Activated T-cell treated with anti-CD3 and anti-CD28 coated beads, Interleukin-2, amount 50 U/mL, for 24 hours (primary cell): ENCODE results near the gene BRF1.

Source experiments
- DNase-seq: peaks from one replicate; pipeline ENCODE4 v3.0.0-alpha.2; 2020
- H3K27ac Mint-ChIP-seq: 2 replicates; pipeline ENCODE4 v1.8.0; 2020; ENCODE audit warnings: mild to moderate bottlenecking, mixed read lengths
- H3K27me3 Mint-ChIP-seq: 2 replicates; pipeline ENCODE4 v1.8.0; 2020; ENCODE audit warnings: mixed read lengths
- H3K36me3 Mint-ChIP-seq: 2 replicates; pipeline ENCODE4 v1.8.0; 2020; ENCODE audit warnings: low read depth, mixed read lengths
- H3K4me1 Mint-ChIP-seq: 2 replicates; pipeline ENCODE4 v1.8.0; 2020; ENCODE audit warnings: low read depth, mixed read lengths
- H3K4me3 Mint-ChIP-seq: 2 replicates; pipeline ENCODE4 v1.8.0; 2020; ENCODE audit warnings: mild to moderate bottlenecking, moderate library complexity, mixed read lengths
- H3K9me3 Mint-ChIP-seq: 2 replicates; pipeline ENCODE4 v1.8.0; 2020; ENCODE audit warnings: mixed read lengths

BRF1 gene

GRCh38 chr14:105217774-105218173 is 83.0 kb downstream of the BRF1 start:
- peaks cover 67% of the 10 kb centered on the region for H3K36me3 Mint-ChIP-seq
- no peak overlapping the region for H3K4me3 Mint-ChIP-seq
- no peaks in the 10 kb centered on the region for H3K4me1 Mint-ChIP-seq
- H3K9me3 Mint-ChIP-seq: no peaks in the 10 kb centered on the region
- no peak overlapping the region for H3K27ac Mint-ChIP-seq
- DNase-seq: no peak
- H3K27me3 Mint-ChIP-seq: no peaks in the 10 kb centered on the region

- H3K27me3 Mint-ChIP-seq: no peaks in the 10 kb centered on the region
- peaks cover 64% of the 10 kb centered on the region for H3K36me3 Mint-ChIP-seq
- H3K4me1 Mint-ChIP-seq: no peaks in the 10 kb centered on the region
- H3K27ac Mint-ChIP-seq: no peak overlapping the region
- H3K4me3 Mint-ChIP-seq: no peak overlapping the region
- H3K9me3 Mint-ChIP-seq: no peaks in the 10 kb centered on the region
- no peak for DNase-seq
Measured at GRCh38 chr14:105216490-105217247, 84.1 kb downstream of the BRF1 start.

DNA sequence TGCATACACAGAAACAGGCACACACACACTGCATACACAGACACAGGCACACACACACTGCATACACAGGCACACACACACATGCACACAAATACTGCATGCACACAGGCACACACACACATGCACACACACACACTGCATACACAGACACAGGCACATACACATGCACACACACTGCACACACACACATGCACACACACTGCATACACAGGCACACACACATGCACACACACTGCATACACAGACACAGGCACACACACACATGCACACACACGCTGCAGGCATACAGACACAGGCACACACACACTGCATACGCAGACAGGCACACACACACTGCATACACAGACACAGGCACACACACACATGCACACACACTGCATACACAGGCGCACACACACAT is 85.2 kb downstream of the BRF1 start:
- no peaks in the 10 kb centered on the region for H3K9me3 Mint-ChIP-seq
- H3K36me3 Mint-ChIP-seq: peaks cover 58% of the 10 kb centered on the region
- no peak overlapping the region for H3K27ac Mint-ChIP-seq

DNA sequence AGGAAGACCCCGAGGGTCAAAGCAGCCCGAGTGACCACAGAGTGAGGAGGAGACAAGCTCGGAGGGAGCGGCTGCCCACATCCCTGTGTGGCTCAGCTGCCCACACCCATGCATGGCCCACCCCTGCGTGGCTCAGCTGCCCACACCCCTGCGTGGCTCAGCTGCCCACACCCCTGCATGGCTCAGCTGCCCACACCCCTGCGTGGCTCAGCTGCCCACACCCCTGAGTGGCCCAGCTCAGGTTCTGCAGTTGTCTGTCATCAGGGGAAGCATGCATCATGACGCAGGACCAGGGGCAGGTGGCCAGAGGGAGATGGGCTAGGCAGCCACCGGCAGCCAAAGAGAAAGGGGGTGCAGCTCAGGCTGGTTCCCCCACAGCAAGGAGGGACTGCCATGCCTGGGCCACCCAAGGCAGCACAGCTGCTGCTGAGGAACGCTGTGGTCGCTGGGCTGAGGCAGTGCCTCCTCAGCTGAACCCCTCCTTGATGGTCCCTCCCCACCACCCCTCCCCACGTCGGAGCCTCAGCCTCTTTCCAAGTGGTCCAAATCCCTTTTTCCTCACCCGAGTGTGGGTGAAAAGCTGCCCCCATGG is 86.4 kb downstream of the BRF1 start:
- H3K27me3 Mint-ChIP-seq: no peaks in the 10 kb centered on the region
- no peaks in the 10 kb centered on the region for H3K9me3 Mint-ChIP-seq
- peaks cover 56% of the 10 kb centered on the region for H3K36me3 Mint-ChIP-seq
- H3K4me3 Mint-ChIP-seq: no peak overlapping the region
- H3K4me1 Mint-ChIP-seq: no peaks in the 10 kb centered on the region
- H3K27ac Mint-ChIP-seq: no peak overlapping the region
- no peak for DNase-seq

More for the DNA sequence above, 85.2 kb downstream of the BRF1 start:
- no peak for DNase-seq
- H3K4me3 Mint-ChIP-seq: no peak overlapping the region
- H3K4me1 Mint-ChIP-seq: no peaks in the 10 kb centered on the region
- H3K27me3 Mint-ChIP-seq: no peaks in the 10 kb centered on the region

DNA sequence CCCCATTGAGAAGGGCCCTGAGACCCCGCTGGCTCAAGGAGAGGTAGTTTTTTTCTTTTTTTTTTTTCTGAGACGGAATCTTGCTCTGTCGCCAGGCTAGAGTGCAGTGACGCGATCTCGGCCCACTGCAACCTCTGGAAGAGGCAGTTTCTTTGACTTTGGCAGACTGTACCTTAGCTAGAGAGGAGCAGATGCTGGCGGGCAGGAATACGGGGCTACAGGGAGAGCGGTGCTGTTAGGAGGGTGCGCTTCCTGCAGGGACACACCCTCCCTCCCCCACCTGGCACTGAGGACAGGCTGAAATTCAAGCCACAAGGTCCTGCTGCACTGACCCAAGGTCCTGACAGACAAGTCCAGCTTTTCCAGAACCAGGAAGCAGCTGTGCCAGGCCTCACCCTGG is 87.4 kb downstream of the BRF1 start:
- no peak for DNase-seq
- peaks cover 45% of the 10 kb centered on the region for H3K36me3 Mint-ChIP-seq
- no peaks in the 10 kb centered on the region for H3K4me1 Mint-ChIP-seq
- no peak overlapping the region for H3K27ac Mint-ChIP-seq
- no peaks in the 10 kb centered on the region for H3K9me3 Mint-ChIP-seq
- no peak overlapping the region for H3K4me3 Mint-ChIP-seq
- no peaks in the 10 kb centered on the region for H3K27me3 Mint-ChIP-seq

DNA sequence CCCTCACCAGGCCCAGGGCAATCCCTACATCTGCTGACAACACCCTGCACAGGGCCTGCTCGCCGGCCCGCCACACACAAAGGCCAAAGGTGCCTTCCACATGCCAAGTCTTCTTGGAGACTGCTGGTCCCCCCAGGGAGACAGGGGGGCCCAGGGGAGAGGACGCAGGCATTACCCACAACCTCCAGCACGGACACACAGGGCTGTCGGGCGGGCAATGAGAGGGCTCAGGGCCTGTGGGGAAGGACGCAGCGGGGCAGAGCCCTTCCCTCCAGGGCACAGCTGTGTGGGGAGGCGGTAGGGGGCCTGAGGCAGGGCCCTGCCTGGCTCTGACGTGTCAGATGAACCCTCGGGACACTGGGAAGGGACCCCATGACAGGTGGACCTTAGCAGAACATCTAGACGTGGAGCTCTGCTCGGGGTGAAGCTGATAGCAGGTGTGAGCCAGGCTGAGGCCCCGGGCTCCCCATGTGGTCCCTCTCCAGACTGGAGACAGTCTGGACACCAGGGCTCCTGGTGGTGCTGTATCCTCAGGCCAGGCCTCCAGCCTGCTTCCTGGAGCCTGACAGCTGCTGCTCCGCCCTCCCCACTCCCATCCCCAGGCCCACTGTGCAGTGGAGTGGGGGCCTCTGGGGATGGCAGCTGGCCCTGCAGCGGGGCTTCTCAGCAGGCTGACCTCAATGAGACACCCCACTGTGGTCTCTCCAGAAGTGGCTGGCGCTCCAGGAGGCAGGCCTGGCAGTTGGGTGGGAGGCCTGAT is 88.1 kb downstream of the BRF1 start:
- Mint-ChIP-seq H3K27ac (no peak overlapping the region), H3K36me3 (peaks cover 40% of the 10 kb centered on the region)

DNA sequence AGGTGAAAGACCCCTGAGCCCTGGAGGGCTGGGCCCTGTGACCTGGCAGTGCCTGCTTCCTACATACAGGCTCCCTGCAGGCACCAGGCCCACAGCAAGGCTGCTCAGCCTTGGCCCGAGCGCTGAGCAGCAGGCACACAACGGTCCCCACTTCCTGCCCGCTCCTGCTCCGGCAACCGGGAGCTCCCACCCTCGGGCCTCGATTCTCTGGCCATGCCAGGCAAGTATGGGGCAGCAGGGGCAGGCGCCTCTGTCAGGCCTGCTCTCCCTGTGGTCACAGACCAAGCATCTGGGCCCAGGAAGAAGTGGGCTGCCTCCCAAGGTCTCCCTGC is 89.1 kb downstream of the BRF1 start:
- Mint-ChIP-seq H3K9me3 (no peaks in the 10 kb centered on the region), H3K27me3 (no peaks in the 10 kb centered on the region), H3K36me3 (peaks cover 31% of the 10 kb centered on the region), H3K27ac (no peak overlapping the region), H3K4me1 (no peaks in the 10 kb centered on the region), H3K4me3 (no peak overlapping the region)
- no peak for DNase-seq

More for the DNA sequence above, 88.1 kb downstream of the BRF1 start:
- DNase-seq: no peak
- Mint-ChIP-seq H3K9me3 (no peaks in the 10 kb centered on the region), H3K4me1 (no peaks in the 10 kb centered on the region), H3K4me3 (no peak overlapping the region), H3K27me3 (no peaks in the 10 kb centered on the region)

GRCh38 chr14:105211086-105211757 is 89.6 kb downstream of the BRF1 start:
- H3K27ac Mint-ChIP-seq: no peak overlapping the region
- no peaks in the 10 kb centered on the region for H3K9me3 Mint-ChIP-seq
- no peaks in the 10 kb centered on the region for H3K27me3 Mint-ChIP-seq
- H3K4me1 Mint-ChIP-seq: no peaks in the 10 kb centered on the region
- DNase-seq: no peak
- H3K36me3 Mint-ChIP-seq: peaks cover 28% of the 10 kb centered on the region
- H3K4me3 Mint-ChIP-seq: no peak overlapping the region

DNA sequence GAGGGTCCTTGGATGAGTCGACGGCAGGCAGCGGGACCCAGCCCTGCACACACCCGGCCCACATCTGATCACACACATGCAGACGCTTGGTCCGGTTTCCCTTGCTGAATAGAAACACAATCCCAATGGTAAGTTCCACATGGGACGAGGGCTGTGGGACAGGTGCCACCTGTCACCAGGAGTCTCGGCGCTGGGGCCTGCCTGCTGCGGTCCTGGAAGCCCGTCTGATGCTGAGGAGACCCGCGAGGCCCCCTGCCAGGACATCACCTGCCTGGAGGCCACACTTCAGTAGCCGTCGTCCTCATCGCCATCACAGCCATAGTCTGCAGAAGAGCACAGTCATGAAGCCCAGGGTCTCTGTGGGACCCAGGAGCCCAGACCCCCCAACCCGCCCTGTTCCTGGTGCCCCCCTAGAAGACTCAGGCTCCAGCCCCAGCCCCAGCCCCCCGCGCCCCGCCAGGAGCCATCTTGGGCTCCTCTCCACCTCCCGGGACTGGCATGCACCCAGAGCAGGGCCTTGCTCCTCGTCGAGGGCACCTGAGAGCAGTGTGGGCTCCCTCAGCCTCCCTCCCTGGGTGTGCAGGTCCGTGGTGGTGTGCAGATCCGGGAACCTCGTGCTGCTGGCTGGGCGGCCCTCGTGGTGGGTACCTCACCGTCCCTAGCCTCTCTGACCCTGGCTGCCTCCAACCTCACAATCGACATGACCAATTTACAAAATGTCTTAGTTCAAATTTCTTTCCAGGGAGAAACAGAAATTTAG is 90.4 kb downstream of the BRF1 start:
- Mint-ChIP-seq H3K4me1 (no peaks in the 10 kb centered on the region), H3K36me3 (peaks cover 28% of the 10 kb centered on the region), H3K27ac (no peak overlapping the region), H3K4me3 (no peak overlapping the region), H3K27me3 (no peaks in the 10 kb centered on the region), H3K9me3 (no peaks in the 10 kb centered on the region)
- no peak for DNase-seq

DNA sequence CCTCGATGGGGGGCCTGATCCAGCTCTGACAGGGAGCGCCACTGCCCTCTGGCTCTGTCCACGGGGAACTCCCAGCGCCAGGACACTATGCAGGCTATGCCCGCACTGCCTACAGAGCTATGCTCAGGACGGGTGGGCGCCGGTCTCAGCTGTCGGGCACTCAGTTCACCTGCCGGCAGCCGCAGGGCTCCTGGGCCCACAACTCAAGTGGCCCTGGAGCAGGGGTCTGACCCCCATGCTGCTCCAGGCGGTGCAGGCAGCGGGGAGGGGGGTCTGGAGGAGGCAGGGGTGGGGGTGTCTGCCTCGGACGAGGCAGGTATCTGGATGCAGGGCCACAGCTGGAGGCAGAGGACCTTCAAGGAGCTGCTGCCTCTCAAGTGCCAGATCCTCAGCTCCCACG is 91.2 kb downstream of the BRF1 start:
- peaks cover 21% of the 10 kb centered on the region for H3K36me3 Mint-ChIP-seq
- H3K9me3 Mint-ChIP-seq: no peaks in the 10 kb centered on the region
- H3K27ac Mint-ChIP-seq: no peak overlapping the region
- no peak for DNase-seq
- no peaks in the 10 kb centered on the region for H3K27me3 Mint-ChIP-seq
- H3K4me3 Mint-ChIP-seq: no peak overlapping the region
- peaks cover 4% of the 10 kb centered on the region for H3K4me1 Mint-ChIP-seq

GRCh38 chr14:105209091-105209490 is 91.7 kb downstream of the BRF1 start:
- no peak for DNase-seq
- Mint-ChIP-seq H3K4me1 (peaks cover 8% of the 10 kb centered on the region), H3K36me3 (peaks cover 21% of the 10 kb centered on the region), H3K27ac (no peak overlapping the region), H3K4me3 (no peak overlapping the region), H3K27me3 (no peaks in the 10 kb centered on the region), H3K9me3 (no peaks in the 10 kb centered on the region)

GRCh38 chr14:105208738-105209075 is 92.1 kb downstream of the BRF1 start:
- H3K36me3 Mint-ChIP-seq: peaks cover 21% of the 10 kb centered on the region
- no peak overlapping the region for H3K27ac Mint-ChIP-seq
- no peak overlapping the region for H3K4me3 Mint-ChIP-seq

DNA sequence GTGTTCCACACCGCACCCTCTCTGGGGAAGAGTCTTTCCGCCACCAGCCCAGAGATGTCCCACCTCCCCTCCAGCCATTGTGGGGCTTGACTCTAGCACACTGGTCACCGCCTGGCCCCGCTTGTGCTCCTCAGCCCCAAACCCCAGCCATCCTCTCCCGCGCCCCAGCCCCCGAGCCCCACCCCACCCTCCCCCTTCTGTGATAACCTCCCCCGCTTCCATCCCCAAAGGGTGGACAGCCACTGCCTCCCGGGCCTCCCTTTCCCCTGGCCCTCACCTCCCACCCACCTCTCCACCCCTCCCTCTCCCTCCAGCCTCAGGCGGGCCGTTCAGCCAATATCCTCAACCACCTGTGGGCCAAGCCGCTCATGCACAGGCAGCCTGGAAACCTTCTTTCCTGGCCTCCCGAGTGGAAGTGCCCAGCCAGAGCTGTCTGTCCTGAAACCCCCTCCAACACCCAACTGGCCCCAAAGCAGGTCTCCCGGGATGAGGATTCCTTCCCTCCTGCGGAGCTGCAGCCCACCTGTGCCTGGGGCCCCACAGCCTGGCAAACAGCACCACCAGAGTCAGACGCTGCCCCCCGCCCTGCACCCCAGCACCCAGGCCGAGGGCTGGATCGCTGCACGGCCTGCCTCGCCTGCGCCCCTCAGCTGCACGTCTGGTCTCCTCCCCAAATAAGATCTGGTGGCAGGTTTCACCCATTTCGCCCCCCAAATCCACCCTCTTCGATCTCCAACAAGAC is 92.6 kb downstream of the BRF1 start:
- Mint-ChIP-seq H3K36me3 (peaks cover 19% of the 10 kb centered on the region), H3K4me1 (peaks cover 8% of the 10 kb centered on the region), H3K9me3 (no peaks in the 10 kb centered on the region), H3K4me3 (no peak overlapping the region), H3K27ac (no peak overlapping the region), H3K27me3 (no peaks in the 10 kb centered on the region)
- no peak for DNase-seq

More at GRCh38 chr14:105208738-105209075, 92.1 kb downstream of the BRF1 start:
- no peak for DNase-seq
- Mint-ChIP-seq H3K4me1 (peaks cover 8% of the 10 kb centered on the region), H3K27me3 (no peaks in the 10 kb centered on the region), H3K9me3 (no peaks in the 10 kb centered on the region)

GRCh38 chr14:105207460-105207901 is 93.3 kb downstream of the BRF1 start:
- peaks cover 15% of the 10 kb centered on the region for H3K36me3 Mint-ChIP-seq
- peaks cover 11% of the 10 kb centered on the region for H3K4me1 Mint-ChIP-seq
- no peaks in the 10 kb centered on the region for H3K9me3 Mint-ChIP-seq
- no peak for DNase-seq
- H3K27ac Mint-ChIP-seq: no peak overlapping the region
- H3K27me3 Mint-ChIP-seq: no peaks in the 10 kb centered on the region
- H3K4me3 Mint-ChIP-seq: no peak overlapping the region
